Smooth muscle cell of the brain vasculature (primary cell): ENCODE measurements around the gene PPEF1.
"Not testable (repeated sequence)": the region's sequence is repeated elsewhere in the genome, so short reads cannot be mapped to it uniquely, and the experiment has no call there.

Experiments
- DNase-seq: peaks from one replicate; pipeline ENCODE4 v3.0.0-alpha.2; 2012; ENCODE audit warnings: low read depth, low spot score

The PPEF1 gene

DNA sequence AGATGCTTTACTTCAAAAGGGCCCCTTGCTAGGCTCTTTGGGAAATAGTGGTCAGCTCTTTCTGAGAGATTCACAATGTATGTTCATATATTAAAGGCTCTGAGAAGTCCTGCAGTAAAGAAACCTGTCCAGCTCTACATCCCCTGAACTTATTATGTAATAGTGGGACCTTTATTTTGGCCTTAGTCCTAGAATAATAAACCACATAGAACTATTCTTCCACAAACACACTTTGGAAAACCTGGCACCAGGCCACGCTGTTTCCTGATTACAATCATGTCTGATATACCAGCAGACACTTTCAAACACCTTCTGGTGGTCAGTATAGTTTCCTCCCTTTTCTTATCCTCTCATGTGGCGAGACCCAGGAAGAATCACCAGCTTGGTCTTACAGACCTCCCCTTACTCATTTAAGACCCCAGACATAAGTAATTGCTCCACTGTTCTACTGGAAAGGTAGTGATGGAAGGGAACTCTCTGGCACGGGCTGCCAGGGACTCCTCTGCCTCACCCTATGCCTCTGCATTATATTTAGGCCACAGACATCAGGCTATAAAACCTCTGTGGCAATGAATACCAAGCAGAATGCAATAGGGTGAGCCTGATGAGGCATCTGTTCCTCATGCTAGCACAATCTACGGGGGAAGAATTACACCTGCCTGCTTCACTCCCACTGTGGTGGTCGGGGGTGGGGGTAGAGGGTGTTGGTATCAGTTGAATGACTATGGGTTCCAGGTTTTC, 5.7 kb upstream of the PPEF1 start:
- no peak for DNase-seq

DNA sequence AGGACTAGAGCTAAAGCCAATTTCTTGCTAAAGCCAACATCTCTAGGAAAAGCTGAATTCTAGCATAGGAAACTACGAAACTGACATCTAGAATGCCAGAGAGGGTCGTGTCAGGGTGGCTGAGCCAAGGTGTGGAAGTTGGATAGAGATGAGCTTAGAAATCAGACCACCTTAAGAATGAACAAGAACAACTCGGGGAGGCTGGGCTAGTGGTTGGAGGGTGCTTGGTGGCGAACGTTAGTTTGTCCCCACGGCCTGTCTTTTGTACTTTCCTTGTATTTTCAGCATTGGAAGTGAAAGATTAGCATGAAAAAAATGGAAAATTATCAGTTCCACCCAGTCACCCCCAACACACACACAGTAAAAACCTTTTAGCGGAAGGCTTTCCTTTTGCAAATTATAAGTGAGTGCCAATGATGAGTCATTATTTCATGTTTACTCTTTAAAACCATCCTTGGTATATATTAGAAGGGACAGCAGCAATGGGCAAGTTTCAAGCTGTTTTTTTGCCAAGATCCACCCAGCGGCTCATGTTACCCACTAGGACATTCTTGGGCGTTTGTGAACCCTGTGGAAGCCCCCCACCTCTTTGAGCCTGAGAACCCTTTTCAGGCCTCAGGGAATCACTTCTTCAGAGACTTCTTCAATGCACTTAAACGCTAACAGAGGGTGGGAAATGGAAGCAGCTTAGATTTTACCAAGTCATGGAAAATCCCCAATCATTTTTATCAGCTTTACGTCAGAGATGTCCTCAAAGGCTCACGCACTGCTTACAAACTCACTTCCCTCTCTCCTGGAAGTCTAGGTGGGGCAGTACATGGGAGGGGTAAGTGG, 4.9 kb upstream of the PPEF1 start:
- no peak for DNase-seq

DNA sequence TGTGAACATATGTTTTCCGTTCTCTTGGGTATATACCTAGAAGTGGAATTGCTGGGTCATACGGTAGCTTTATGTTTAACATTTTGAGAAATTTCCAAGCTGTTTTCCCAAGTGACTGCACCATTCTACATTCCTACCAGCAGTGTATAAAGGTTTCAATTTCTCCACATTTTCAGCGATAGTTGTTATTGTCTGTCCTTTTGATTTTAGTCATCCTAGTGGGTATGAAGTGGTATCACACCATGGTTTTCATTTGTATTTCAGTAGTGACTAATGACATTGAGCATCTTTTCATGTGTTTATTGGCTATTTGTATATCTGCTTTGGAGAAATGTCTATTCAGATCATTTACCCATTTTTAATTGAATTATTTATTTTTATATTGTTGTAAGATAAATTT, 2.4 kb downstream of the PPEF1 start:
- DNase-seq, result no peak

DNA sequence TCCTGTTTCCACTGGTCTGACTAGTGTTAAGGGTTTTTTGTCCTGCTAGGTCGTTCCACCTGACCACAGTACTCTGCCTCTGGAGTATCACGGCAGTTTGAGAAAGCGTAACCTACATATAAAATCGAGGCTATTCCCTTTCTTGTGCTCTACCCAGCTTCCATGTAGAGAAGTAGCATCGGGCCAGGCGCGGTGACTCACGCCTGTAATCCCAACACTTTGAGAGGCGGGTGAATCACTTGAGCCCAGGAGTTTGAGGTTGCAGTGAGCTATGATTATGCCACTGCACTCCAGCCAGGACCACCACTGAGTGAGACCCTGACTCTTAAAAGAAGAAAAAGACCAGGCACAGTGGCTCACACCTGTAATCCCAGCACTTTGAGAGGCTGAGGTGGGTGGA, 7.5 kb downstream of the PPEF1 start:
- no peak for DNase-seq

DNA sequence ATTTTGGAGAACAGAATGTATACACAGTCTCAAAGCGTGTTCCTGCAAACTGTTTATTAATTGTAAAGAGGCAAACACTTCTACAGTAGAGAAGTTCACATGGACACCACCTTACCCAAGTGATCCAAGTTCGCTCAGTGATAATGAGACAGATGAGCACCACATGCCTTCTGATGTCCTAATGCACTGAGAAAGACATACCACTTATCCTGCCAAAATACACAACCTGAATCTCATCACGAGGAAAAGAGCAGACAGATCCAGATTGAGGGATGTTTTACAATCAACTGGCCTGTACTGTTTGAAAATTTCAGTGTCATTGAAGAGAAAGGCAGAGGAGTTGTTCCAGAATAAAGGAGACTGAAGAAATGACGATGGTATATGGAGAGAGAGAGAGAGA, 12.4 kb downstream of the PPEF1 start:
- no peak for DNase-seq

DNA sequence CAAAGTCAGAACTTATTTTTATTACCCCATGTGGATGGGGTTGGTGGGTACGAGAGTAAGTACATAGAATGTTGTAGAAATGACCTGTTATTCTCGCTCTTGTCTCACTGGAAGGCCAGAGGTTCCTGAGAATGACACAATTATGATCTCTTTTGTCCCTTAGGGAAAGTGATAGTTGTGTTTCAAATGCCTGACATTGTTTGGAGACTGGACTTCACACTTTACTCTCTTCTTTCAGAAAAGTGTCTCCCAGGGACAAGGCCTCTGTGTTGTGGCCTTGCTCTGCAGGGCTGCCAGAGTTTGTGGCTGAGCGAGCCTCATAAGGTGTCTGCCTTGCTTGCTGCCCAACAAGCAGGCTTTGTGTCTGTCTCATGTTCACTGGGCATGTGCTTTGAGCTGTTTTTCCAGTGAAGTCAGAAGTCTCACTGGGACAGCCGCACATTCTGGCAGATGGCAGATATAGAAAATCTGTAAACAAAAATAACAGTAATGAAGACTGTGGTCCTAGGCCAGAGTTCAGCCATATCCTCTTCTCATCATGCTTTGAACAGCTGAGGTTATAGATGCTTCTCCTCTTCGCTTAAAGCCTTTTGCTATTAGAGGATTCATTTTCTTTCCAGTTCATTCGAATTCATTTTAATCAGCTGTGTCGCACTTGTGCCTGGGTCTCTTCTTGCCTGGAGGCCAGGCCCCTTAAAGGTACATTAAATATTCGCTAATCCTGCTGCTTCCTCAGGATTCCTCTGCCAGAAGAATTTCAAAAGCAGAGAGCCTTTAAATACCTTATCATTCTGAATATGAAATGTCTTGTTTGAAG, 14.4 kb downstream of the PPEF1 start:
- no peak for DNase-seq

DNA sequence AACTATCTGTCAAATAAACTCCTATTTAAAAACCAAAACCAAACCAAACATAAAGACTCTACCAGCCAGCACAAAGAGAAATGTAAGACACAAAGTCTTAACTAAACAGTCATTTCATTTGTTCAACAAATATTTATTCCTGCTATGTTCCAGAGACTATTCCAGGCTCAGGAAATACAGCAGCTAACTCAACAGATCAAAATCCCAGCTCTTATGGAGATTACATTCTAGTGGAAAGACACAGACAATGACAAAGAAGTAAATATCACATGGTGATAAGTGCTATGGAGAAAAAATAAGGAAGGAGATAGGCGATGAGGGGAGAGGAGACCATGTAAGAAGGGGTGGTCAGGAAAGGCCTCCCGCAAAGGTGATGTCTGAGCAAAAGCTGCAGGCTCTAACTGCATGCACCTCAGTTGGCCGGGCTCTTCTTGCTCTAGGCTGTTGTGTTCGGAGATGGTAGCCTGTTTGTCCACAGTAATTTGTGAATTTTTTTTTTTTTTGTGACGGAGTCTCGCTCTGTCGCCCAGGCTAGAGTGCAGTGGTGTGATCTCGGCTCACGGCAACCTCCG, 15.1 kb downstream of the PPEF1 start:
- DNase-seq, result no peak

DNA sequence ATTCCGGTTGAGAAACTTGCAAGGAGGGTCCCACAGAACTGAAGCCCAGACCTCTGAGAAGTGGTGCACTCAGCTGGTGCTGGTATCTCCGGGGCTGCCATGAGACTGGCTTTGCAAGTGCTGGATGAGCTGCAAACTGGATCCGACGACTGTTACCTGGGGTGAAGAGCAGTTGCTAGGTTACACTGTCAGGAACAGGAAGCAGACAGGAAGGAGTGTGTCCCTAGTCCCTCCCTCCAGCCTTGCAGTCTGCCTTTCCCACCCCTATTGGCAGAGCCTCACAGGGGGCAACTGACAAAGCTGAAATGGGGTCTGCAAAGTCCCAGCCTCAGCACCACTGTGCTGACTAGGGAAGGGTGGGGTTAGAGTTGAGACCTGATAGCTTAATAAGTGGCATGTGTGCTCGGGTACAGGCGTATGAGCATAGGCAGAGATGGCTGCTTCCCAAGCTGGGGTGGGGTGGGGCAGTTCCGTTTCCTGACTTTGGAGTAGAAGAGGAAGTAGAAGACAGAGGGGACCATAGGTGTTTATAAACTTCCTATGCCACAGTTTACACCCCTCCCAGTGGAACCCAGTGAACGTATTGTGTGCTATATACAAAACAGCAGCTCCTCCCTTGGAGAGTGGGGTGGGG, 18.0 kb downstream of the PPEF1 start:
- no peak for DNase-seq

DNA sequence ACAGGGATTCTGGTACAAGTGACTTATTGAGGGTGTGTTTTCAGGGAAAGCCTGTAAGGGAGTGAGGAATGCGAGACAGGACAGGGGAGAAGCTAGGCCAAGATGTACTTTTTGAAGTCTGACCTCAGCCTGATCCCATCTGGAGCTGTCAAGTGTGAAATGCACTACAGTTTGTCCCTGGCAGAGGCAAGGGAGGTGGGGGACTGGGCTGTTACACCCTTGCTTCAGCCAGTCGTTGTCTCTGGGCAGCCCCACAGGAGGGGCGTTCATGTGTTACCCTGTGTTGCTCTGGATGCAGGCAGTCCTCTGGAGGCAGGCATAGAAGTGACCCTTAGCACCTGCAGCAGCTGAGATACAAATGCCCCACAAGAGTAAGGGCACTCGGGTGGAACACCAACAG, 25.8 kb downstream of the PPEF1 start:
- no peak for DNase-seq

DNA sequence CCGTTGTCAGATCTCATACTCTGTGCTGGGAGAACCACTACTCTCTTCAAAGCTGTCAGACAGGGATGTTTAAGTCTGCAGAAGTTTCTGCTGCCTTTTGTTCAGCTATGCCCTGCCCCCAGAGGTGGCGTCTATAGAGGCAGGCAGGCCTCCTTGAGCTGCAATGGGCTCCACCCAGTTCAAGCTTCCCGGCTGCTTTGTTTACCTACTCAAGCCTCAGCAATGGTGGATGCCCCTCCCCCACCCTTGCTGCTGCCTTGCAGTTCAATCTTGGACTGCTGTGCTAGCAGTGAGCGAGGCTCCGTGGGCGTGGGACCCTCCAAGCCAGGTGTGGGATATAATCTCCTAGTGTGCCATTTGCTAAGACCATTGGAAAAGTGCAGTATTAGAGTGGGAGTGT, 32.2 kb downstream of the PPEF1 start:
- not testable (repeated sequence) for DNase-seq

DNA sequence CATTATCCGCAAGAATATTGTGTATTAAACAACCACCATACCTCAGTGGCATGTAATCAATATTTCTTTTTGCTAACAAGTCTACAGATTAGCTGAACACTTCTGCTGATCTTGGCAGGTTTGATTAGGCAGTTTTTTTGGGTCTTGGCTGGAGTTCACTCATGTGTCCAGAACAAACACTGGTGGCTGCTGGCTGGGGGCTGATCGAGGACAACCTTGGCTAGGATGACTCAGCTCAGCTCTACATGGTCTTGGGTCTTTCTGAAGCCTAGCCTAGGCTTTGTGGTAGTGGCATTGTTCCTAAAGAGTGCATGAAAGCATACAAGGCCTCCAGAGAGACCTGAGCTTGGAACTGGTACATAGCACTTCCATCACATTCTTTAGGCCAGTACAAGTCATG, 41.1 kb downstream of the PPEF1 start:
- DNase-seq, result no peak

DNA sequence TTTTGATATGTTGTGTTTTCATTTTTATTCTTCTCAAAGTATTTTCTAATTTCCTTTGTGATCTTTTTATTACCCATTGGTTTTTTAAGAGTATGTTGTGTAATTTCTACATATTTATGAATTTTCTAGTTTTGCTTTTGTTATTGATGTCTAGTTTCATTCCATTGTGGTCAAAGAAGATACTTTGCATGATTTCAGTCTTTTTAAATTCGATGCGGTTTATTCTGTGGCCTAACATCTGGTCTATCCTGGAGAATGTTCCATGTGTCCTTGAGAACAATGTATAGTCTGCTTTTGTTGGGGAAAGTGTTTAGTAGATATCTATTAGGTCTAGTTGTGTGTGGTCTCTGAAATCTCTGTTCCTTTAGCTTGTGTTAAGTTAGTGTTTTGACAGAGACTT, 46.2 kb downstream of the PPEF1 start:
- DNase-seq, result no peak

DNA sequence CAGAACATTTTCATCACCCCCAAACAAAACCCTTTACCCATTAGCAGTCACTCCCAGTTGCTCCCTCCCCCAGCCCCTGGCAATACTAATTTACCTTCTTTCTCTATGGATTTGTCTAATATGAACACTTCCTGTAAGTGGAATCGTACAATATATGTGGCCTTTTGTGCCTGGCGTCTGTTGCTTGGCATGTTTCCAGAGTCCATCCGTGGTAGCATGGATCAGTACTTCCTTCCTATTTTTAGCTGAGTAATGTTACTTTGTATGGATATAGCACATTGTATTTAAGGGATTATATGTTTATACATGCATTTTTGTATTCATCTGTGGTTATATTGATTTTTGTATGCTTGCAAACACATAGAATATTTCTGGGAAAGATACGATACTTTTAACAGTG, 48.2 kb downstream of the PPEF1 start:
- DNase-seq, result no peak

DNA sequence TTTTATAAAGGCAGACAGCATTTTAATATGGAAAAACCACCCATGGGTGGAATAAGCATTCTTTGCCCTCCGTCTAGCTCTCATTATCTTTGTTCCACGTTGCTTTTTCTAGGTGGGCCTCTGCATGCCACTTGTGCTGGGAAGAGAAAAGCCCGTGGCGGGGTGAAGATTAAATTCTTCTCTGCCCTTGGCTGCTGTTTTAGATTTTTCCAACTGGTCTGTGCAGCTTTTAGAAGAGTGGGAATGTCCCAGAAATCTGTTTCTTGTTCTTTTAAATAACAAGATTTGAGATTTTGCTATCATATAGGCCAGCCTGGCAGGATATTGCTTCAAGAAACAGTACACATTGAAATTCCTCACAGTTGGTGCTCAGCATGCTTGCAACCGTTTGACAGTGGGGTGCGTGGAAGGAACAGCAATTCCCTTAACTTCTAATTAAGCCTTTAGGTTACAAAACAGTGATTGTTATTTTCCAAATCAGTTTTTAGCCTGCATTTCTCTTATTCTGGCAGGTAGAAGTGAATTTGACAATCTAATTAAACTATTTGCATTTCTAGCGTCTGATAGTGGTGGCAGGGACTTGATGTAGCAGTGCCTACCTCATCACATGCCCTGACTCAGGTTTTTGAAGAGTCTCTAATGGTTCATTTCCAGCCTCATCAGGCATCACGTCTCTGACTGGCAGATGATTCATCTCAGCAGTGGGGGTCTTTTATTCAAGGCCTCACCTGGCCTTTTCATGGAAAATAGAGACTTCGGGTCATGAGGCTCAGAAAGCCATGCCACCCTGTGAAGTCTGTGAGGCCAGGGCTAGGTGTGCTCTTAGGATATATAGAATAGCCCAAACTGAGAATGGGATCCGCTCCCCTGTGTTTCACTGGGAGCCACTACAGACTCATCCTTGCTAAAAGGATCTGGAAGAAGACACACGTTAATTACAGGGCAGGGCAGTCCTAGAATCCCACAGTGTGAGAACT, 50.8 kb downstream of the PPEF1 start:
- DNase-seq, result no peak

DNA sequence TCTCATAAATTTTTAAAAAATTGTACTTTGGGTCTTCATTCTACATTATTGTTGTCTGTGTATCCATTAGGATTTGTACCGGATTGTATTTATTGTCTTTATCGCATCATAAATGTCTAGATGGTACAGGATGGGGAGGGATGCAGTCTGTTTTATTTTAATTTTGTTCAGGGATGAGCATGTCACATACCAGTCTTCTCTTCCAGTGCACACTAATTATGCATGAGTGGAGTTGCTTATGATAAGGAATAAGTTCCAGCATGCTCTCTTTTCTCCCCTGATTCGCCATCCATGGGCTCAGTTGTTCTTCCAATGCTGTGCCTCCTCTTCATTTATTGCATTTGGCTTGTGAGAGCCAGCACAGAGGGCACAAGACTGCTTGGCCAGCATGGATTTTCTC, 54.3 kb downstream of the PPEF1 start:
- DNase-seq, result no peak

DNA sequence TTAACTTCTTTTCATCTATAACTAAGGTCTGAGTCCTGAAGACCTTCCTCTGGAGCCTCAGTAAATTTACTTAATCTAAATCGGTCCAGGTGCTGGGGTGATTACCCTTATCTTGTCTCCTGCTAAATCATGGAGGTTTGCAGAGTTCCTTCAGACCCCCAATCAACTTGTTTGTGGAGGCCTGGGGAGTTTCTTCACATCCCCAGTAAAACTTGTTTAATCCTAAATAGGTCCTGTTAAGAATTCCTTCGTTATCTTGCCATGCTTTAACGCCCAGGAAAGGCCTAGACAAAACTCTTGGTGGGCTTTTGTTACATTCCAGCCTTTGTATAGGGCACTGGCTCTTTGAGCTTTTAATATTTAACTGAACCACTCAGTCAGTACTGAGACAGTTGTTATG, 55.7 kb downstream of the PPEF1 start:
- DNase-seq, result not testable (repeated sequence)

DNA sequence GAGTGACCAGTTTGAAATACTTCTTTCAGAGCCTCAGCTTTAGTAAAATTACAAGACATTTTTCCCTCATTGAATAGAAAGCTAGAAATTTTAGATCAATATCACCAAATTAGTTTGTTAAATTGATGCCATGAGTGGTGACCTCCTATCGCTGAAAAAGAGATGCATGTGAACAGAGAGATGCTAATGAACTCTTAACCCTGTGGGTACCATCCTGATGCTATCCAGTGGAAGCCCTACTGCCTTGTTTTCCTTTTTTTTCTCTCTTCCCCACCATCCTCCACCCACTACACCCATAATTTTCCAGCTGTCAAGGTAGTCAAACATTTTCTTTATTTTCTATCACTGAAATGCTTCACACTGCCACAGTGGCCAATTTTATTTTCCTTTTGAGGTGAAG, 61.9 kb downstream of the PPEF1 start:
- no peak for DNase-seq

DNA sequence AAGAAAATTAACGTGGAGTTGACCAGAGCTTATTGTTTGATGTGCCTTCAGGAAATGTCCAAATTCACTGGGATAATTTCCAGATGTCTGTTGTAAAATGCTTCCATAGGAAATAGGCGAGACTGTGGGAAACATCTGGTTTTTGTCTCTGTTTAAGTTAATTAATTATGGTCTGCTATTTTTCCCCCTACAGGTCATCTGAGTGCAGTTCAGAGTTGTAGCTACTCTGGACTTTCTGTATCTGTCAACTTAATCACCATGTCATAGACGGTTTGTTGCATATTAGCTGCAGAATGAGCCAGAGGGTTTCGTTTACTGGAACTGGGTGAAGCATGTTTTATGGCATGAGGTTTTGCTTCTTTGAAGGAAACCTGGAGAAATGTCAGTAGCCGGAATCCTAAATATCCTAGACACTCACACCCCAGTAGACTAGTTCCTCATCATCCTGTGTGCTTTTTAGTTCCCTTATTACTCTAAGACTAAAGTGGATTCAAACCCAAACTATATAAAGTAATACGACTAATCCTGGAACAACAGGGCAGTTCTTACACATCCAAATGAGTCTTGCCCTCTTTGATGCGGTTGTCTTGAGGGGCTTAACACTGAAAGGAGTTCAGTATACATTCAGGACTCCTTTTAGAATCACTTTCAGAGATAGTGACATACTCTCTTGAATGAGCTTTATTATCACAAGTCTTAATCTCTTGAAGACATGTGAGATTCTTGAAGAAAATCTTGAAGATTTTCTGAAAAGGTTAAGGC, 62.5 kb downstream of the PPEF1 start:
- DNase-seq, result no peak

DNA sequence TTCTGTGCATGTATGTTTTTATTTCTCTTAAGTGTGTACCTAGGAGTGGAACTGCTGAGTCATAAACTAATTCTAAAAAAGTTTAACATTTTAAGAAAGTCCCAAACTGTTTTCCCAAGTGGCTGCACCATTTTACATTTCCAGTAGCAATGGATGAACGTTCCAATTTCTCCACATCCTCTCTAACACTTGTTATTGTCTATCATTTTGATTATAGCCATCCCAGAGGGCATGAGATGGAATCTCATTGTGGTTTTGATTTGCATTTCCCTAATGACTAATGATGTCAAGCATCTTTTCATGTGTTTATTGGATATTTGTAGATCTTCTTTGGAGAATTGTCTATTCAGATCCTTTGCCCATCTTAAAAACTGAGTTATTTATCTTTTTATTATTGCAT, 82.5 kb downstream of the PPEF1 start:
- DNase-seq, result no peak

DNA sequence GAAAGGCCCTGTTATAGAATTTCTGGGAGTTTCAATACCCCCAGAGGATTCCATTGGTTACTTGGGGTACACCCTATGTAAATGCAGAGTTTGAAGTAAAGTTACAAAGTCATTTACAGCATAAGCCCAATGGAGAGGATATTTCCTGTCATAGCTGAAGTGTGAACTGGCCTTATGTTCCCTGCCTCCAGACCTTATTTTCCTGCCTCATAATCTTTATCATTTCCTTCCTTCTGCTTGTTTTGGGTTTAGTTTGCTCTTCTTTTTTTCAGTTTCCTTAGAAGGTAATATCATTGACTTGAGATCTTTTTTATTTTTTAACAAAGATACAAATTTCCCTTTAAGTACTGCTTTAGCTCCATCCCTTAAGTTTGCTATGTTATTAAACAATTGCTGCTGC, 85.4 kb downstream of the PPEF1 start:
- DNase-seq, result no peak
